HT-29 (cell line): ENCODE results near the gene CYP27A1. TPM values are rescaled to one million over a fixed set of nuclear protein-coding genes. Genes with fewer than 3 reads are reported as not detected.
"Not testable (repeated sequence)": the region's sequence is repeated elsewhere in the genome, so short reads cannot be mapped to it uniquely, and the experiment has no call there.

Experiments
- DNase-seq: peaks from one replicate; pipeline ENCODE4 v3.0.0-alpha.2; 2015; ENCODE audit warnings: low spot score
- total RNA-seq: library from RNA; depleted of rRNA; stranded (reverse); fragments of >200 nt; shearing (Covaris generic); gene quantifications from 2 replicates; pipeline ENCODE4 v1.2.3, GENCODE V29; 2014

The CYP27A1 gene
- total RNA-seq, 1 experiment from 2014 or later: 1.4 TPM

DNA sequence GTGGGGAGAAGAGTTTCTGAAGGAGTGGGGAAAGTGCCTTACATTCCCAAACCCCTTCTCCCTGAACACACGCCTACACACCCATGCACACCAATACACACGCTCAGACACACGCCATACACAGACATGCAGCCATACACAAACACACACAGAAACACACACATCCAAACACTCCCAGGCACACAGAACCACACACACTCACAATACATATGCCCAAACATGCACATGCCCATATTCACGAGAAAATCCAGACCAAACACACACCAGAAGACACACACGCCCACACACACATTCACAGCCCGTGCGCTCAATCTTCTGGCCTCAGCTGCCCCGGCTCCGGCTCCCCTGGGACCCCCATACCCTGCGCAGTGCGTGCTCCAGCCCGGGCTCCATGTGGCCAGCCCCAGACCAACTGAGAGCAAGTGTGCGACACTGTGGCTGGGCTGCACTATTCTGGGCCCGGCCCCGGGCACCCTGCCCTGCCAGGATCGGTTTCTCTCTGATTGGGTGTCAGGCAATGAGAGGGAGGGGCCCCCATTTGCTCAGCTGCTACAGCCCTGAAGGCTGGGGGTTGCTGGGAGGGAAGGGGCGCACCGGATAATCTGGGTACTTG, 49.5 kb downstream of the CYP27A1 start, which contains the start of gene PRKAG3:
TSS of gene PRKAG3 (minus strand) at position 426 of the 613 bp plus-strand sequence.
- no peak for DNase-seq

- no peak for DNase-seq
Observed at GRCh38 chr2:218832081-218832480, 50.1 kb downstream of the CYP27A1 start.

DNA sequence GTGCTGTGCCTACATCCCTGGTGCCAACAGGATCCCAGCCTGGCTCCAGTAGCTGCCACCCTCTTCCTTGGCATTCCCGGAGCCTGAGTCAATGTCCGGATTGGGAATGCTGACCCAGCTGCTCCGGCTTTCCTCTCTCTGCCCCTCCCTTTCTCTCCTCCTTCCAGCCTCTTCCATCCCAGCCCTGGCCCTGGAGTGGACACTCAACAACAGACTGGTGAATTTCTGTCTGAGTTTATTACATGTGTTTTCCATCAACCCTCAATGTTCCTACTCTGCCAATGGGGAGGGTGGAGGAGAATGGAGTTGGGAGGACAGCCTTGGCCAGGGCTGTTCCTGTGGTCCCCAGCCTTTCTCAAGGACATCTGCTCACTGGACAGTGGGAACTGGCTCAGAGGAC, 50.6 kb downstream of the CYP27A1 start:
- no peak for DNase-seq

DNA sequence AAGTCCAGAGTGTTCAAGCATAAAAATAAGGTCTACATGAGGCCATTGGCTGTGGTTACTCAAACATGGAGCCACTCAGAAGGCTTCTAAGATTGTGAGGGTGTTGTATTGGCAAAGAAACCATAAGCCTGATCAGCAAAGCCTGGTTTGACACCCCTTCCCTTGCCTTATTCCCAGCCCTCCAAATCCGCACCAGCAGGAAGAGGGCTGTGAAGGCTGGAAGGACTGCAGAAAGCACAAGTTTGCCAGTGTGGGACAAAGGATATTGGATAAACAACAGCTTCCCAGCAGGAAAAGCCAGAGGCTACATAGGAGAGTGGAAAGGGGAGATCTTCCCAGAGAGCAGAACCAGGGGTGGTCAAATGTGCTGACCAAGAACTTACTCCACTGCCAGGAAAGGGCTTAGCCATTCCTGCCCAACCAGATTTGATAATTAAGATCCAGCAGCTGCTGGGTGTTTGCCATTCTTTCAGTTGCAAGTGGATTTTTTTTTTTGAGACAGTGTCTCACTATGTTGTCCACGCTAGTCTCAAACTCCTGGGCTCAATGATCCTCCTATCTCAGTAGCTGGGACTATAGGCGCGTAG, 51.2 kb downstream of the CYP27A1 start:
- no peak for DNase-seq

- no peak for DNase-seq
Observed at GRCh38 chr2:218834685-218835084, 52.7 kb downstream of the CYP27A1 start.

- DNase-seq: no peak
Observed at GRCh38 chr2:218837495-218837894, 55.5 kb downstream of the CYP27A1 start.

DNA sequence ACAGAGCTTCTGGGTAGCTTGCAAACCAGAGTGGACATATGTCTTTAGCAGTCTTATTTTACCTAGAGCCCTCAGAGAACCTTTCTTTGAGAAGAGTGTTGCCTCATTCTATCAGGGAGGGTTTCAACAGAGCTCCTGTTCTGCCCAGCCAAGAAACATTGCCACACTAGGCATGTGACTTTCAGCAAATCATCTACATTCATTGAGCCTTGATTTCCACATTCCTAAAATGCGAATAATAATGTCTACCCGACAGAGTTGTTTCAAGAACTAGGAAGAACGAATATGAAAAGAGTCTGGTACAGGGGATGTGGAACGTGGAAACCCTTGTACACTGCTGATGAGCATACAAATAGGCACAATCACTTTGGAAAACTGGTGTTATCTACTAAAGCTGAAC, 57.5 kb downstream of the CYP27A1 start:
- DNase-seq: no peak

- DNase-seq: no peak
Observed at GRCh38 chr2:218839888-218840287, 57.9 kb downstream of the CYP27A1 start.

DNA sequence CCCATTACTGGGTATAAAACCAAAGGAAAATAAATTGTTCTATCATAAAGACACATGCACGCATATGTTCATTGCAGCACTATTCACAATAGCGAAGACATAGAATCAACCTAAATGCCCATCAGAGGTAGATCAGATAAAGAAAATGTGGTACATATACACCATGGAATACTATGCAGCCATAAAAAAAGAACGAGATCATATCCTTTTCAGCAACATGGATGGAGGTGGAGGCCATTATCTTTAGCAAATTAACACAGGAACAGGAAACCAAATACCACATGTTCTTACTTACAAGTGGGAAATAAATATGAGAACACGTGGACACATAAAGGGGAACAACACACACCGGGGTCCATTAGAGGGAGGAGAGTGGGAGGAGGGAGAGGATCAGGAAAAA, 62.4 kb downstream of the CYP27A1 start:
- not testable (repeated sequence) for DNase-seq

DNA sequence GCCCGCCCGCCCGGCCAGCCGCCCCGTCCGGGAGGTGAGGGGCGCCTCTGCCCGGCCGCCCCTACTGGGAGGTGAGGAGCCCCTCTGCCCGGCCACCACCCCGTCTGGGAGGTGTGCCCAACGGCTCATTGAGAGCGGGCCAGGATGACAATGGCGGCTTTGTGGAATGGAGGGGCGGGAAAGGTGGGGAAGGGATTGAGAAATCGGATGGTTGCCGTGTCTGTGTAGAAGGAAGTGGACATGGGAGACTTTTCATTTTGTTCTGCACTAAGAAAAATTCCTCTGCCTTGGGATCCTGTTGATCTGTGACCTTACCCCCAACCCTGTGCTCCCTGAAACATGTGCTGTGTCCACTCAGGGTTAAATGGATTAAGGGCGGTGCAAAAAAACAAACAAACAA, 65.0 kb downstream of the CYP27A1 start:
- DNase-seq: not testable (repeated sequence)

- no peak for DNase-seq
Observed at GRCh38 chr2:218849721-218850120, 67.8 kb downstream of the CYP27A1 start.

GRCh38 chr2:218850796-218851195, 68.8 kb downstream of the CYP27A1 start:
- DNase-seq: no peak

DNA sequence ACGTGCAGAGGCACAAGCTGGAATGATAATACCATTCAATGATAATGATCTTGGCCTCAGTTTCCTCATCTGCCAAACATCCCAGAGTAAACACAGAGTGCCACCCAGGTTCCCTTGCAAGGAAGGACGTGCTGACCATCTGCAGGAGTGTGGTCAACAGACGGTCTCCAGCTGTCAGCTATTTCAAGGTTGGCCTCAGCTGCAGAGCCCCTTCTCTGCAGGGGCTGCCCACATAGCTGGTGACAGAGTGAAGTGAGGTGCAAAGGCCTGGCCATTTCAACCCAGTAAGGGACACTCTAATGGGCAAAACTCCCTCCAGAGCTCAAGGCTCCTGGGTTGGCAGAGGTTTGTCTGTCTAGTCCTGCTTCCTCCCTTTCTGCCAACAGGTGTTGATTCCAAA, 69.3 kb downstream of the CYP27A1 start:
- no peak for DNase-seq

- peak; percentile 49 for DNase-seq
Observed at GRCh38 chr2:218852911-218853667, 71.1 kb downstream of the CYP27A1 start.

GRCh38 chr2:218853766-218854165, 71.8 kb downstream of the CYP27A1 start:
- DNase-seq: no peak

DNA sequence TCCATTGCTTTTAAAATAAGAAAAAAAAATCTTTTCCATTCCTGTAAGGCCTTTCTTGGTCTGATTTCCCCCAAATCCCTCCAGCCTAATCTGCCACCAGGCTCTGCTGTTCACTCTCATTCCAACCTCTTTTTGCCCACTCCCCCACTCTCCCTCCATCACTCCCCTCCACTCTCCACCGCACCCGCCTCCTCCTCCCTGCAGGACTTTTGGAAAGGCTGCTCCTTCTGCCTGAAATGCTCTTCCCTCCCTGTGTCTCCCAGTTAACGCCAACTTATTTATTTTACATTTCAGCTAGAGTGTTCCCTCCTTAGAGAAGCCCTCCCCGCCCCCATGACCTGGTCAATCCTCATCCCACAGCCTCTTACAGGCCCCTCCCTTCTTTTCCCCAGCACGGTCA, 72.9 kb downstream of the CYP27A1 start:
- no peak for DNase-seq

DNA sequence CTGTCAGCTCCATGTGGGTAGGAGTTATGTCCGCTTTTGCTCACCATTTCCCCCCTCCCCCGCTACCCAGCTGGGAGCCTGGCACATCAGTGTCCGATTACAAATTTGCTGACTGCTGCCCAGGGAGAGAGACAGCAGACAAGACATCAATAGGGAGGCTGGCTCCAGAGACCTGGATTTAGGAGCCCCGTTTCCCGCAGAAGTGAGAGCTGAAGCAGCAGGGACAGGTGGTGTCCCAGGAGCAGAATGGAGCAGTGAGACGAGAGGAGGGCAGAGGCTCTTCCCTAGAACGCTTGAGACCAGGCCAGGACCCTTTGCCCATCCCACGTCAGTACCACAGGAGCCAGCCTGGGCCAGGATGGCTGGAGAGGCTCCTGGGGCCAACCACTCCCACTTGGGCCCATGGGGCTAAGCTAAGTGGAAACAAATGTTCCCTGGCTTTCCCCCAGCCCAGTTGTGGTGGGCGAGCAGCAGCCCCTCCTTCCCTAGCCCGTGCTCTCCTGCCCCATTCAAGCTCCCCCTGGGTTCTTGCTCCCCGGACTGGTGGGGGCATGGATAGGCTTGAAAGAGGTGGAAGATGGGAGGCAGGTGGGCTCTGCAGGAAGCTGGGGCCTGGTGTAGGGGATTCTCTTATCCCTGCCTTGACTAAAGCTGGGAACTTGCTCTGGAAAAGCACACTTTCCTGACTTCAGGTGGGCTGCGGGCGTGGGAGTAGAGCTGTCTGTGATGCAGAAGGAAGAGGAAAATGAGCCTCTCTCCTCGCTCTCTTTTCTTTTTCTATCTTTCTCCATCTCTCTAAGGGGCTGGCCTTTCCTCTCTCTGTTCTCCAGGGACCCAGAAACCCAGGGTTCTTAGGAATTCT, 73.6 kb downstream of the CYP27A1 start:
- no peak for DNase-seq

DNA sequence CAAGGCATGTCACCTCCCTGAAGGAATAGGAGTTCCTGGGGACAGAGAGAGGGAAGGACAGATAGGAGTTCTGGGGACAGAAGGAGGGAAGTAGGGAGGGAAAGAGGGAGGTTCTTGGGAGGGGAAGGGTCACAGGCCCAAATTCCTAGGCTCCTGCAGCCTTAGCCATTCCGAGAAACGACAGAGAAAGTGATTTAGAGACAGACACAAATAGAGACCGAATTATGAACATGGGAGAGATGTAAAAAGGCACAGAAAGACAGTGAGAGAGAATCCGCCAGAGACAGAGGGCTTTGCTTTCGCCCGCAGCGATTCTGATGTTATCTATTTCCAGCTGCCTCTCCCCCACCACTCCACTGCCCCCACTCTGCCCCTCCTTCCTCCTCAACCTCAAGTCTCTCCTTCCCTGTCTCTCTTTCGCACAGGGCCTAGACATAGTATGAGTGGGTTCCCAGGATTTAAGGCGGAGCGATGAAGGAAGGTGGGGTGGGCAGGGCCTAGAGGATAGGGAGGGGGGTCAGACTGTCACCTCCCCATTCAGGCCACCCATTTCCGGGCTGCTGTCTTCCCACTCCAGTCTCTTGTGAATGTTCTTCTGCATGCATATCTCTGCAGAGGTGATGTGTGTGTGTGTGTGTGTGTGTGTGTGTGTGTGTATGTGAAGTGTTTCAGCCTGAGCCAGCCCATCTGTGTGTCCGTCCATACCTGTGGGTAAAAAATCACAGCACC, 74.4 kb downstream of the CYP27A1 start:
- no peak for DNase-seq

- no peak for DNase-seq
Observed at GRCh38 chr2:218856896-218857243, 74.9 kb downstream of the CYP27A1 start.

DNA sequence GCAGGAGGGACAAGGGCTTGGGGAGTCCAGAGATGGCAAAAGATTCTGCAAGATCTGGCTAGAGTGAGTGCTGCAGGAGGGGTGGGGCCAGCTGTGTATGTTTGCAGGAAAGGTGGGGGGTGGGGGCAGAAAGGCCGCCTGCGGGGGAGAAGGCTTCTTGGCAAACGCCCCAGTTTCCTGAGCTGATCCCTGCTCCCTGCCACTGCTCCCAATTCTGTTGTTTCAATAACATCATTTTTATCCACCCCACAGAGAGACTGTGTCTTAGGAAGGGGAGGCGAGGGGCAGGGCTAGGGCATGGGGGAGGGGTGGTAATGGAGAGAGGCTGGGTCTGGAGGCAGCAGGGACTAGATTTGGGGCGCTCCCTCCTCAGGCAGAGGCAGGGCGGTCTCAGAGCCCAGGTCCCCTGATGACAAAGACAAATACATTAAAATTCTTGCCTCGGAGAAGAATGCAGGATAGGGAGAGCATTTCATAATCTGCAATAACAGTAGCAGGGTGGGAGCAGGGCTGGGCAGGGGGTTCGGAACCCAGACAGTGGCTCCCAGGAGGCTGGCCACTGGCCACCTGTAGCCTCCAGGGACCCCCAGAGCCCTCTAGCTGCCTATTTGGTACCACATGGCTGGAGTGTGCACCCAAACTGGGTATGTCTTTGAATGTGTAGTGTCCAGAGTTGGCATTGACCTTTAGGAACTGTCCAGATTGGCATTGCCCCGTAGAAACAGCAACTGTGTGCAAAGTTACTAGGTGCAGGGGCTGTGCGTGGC, 75.6 kb downstream of the CYP27A1 start:
- no peak for DNase-seq

- no peak for DNase-seq
Observed at GRCh38 chr2:218858138-218858445, 76.1 kb downstream of the CYP27A1 start.
